HG03025 (cell line): Measurements from ENCODE around the gene PPP2R5C.
"Not testable (repeated sequence)": the region's sequence is repeated elsewhere in the genome, so short reads cannot be mapped to it uniquely, and the experiment has no call there.

ENCODE experiments used
- ATAC-seq: cut with Tn5 transposase; IDR thresholded peaks from one replicate; pipeline ENCODE4 v1.9.1; 2021; ENCODE audit warnings: mild to moderate bottlenecking, moderate library complexity; ENCODE audit not compliant: unreplicated experiment, low FRiP score

The PPP2R5C gene

DNA sequence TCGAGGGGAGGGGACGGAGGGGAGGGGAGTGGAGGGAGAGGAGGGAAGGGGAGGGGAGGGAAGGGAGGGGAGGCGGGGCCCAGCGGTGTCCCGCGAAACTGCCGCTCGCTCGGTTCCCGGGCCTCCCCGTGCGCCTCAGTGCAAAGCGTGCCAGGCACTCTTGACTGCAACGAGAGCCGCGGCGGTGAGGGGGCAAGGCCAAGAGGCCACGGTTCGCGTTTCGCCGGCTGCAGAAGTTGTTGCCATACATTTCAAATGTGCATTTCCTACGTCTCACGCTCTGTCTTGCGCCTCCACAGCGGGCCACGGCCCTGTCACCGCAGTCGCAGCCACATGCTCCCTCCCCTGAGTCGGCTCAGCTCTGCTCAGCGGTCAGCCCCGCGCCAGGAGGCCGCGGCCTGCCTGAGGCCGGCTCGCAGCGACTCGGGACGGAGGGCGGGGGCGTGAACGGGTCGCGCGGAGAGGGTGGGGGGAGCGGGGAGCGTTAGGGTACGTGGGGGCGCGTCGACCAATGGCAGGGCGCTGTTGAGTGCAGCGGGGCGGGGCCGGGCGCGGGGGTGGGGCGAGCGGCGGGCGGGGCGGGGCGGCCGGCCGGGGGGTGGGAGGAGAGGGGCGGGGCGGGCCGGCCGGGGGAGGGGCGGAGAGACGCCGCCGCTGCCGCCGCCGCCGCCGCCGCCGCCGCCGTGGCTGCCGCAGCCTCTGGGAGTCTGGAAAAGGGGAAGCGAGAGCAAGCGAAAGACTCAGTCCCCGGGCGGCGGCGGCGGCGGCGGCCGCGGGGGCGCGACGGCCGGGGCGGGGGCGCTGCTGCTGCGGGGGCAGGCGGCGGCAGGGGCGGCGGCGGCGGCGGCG lies at the start of gene PPP2R5C:
TSS of gene PPP2R5C (plus strand) at position 678 of the 849 bp plus-strand sequence. CDS start 185 bp downstream, outside the sequence.
- ATAC-seq = peak; percentile 55

- ATAC-seq = not testable (repeated sequence)
These were observed 49.7 kb upstream of the PPP2R5C start for GRCh38 chr14:101711857-101712233.

DNA sequence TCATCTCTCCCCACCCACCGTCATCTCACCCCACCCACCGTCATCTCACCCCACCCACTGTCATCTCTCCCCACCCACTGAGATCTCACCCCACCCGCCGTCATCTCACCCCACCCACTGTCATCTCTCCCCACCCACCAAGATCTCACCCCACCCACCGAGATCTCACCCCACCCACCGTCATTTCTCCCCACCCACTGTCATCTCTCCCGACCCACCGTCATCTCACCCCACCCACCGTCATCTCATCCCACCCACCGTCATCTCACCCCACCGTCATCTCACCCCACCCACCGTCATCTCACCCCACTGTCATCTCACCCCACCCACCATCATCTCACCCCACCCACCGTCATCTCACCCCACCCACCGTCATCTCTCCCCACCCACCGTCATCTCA lies 49.2 kb upstream of the PPP2R5C start:
- not testable (repeated sequence) for ATAC-seq

DNA sequence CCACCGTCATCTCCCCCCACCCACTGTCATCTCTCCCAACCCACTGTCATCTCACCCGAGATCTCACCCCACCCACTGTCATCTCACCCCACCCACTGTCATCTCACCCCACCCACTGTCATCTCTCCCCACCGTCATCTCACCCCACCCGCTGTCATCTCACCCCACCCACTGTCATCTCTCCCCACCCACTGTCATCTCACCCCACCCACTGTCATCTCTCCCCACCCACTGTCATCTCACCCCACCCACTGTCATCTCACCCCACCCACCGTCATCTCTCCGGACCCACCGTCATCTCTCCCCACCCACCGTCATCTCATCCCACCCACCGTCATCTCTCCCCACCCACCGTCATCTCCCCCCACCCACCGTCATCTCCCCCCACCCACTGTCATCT lies 48.4 kb upstream of the PPP2R5C start:
- ATAC-seq = not testable (repeated sequence)

- ATAC-seq = no peak
These were observed 47.7 kb upstream of the PPP2R5C start for GRCh38 chr14:101713621-101714349.

GRCh38 chr14:101714394-101714793 lies 47.1 kb upstream of the PPP2R5C start:
- ATAC-seq = no peak

- ATAC-seq = no peak
These were observed 46.1 kb upstream of the PPP2R5C start for GRCh38 chr14:101715210-101716076.

GRCh38 chr14:101716077-101716950 lies 45.2 kb upstream of the PPP2R5C start:
- ATAC-seq = no peak

DNA sequence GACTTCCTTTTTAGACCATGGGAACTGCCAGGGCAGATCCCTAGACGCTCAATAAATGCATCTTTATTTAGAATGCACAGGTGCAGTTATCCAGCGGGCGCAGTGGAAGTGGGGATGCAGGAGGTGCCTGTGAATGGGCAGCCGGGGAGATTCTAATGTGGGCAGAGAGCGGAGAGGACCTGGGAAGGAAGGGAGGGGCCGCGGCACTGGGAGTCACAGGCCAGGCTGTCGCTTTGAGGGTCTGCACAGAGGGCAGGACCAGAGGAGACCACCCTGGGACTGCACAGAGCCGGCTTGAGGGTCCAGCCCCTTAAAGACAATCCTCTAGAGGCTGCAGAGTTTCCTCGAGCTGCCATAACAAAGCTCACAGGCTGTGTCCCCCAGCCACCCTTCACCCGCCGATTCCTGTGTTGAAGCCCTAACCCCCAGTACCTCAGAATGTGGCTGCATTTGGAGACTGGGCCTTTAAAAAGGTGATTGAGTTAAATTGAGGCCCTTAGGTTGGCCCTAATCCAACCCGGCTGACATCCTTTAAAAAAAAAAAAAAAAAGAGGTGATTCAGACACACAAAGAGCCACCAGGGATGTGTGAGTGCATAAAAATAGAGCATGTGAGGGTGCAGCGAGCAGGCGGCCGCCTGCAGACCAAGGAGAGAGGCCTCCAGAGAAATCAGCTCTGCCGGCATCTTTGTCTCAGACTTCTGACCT lies 44.4 kb upstream of the PPP2R5C start:
- ATAC-seq = no peak

GRCh38 chr14:101717663-101718490 lies 43.6 kb upstream of the PPP2R5C start:
- no peak for ATAC-seq

DNA sequence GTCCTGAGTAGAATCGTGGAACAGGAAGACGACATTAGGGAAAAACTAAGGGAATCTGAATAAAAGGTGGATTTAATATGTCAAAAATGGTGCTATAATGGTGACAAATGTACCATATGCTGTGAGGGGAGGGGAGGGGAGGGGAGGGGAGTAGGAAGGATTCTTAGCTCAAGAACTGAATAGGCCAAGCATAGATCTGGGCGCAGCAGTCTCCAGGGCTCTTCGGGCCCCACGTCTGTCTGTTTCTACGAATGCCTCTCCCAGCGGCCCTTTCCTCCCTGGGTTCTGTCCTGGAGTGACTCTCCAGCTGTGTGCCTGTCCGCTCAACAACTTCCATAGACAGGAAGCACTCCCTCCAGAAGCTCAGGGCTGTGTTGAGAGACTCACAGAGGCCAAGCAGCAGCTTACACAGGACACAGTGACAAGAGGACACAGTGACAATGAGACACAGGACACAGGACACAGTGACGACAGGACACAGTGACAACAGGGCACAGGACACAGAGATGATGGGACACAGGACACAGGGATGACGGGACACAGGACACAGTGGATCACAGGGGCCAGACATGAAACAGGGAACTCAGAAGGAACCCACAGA lies 42.4 kb upstream of the PPP2R5C start:
- ATAC-seq = no peak

DNA sequence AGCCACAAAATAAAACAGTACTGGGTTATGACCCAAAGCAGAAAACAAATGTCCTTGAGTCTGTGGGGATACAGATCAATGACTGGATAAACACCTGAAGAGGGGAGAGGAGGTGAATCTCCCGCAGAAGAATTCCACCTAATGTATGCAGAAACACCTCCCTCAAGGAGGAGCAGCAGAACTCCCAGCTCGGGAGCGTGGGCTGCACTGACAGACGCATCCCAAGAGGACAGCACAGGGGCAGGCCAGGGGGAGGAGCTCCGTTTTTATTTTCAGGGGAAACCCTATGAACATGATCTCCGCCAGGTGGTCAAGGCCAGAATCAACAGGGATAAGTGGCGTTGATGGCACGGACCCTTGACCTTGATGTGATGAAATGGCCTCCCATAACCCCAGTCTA lies 41.8 kb upstream of the PPP2R5C start:
- no peak for ATAC-seq

DNA sequence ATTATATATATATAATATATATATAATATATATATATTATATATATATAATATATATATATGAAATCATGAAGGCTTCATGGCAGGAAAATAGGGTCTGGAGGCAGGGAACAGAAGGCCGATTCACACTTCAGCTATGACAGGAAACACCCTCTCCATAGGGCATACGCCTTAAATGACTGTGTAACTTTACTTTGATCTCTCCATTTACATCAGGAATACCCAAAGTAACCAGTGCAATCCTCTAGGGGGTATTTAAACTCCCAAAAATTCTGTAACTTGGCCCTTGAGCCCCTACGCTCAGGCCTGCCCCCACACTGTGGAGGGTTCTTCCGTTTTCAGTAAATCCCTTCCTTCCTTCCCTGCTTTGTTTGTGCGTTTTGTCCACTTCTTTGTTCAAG lies 40.4 kb upstream of the PPP2R5C start:
- no peak for ATAC-seq

- no peak for ATAC-seq
These were observed 39.4 kb upstream of the PPP2R5C start for GRCh38 chr14:101721951-101722661.

- no peak for ATAC-seq
These were observed 38.4 kb upstream of the PPP2R5C start for GRCh38 chr14:101723061-101723595.

- ATAC-seq = not testable (repeated sequence)
These were observed 35.9 kb upstream of the PPP2R5C start for GRCh38 chr14:101725652-101726051.
